LNCaP clone FGC (cell line): ENCODE measurements around the gene POGZ.
A peak's percentile ranks its signal among the peaks of the same experiment; 100 is the strongest.
"Not testable (repeated sequence)": the region's sequence is repeated elsewhere in the genome, so short reads cannot be mapped to it uniquely, and the experiment has no call there.

Experiments
- DNase-seq: peaks from one replicate; pipeline ENCODE4 v3.0.0-alpha.2; 2011; ENCODE audit warnings: low read depth
- H3K4me3 ChIP-seq: 2 replicates; pipeline ENCODE4 v1.5.1; 2011; ENCODE audit warnings: mild to moderate bottlenecking, low read depth, low read length, control low read depth
- CTCF ChIP-seq: IDR thresholded peaks from 2 replicates; pipeline ENCODE4 v1.5.1; 2012; ENCODE audit warnings: mild to moderate bottlenecking; ENCODE audit not compliant: control insufficient read depth, insufficient read depth; ENCODE audit errors: extremely low read depth

Gene POGZ

GRCh38 chr1:151443846-151444782 is 15.2 kb downstream of the POGZ start:
- peak; percentile 84 for TF ChIP-seq CTCF
- no peak overlapping the region for H3K4me3 ChIP-seq
- DNase-seq: peak; percentile 70

GRCh38 chr1:151437396-151437795 is 21.9 kb downstream of the POGZ start:
- not testable (repeated sequence) for H3K4me3 ChIP-seq, DNase-seq

- DNase-seq: no peak
- no peak for TF ChIP-seq CTCF
- H3K4me3 ChIP-seq: no peak overlapping the region
Observed at GRCh38 chr1:151436985-151437384, 22.3 kb downstream of the POGZ start.

GRCh38 chr1:151435174-151435573 is 24.1 kb downstream of the POGZ start:
- TF ChIP-seq CTCF: no peak

GRCh38 chr1:151433827-151434226 is 25.5 kb downstream of the POGZ start:
- not testable (repeated sequence) for H3K4me3 ChIP-seq, DNase-seq

More at GRCh38 chr1:151435174-151435573, 24.1 kb downstream of the POGZ start:
- no peak for DNase-seq
- H3K4me3 ChIP-seq: no peak overlapping the region

- no peak for DNase-seq
- TF ChIP-seq CTCF: no peak
- no peak overlapping the region for H3K4me3 ChIP-seq
Observed at GRCh38 chr1:151428068-151428467, 31.2 kb downstream of the POGZ start.

- no peak for TF ChIP-seq CTCF
- H3K4me3 ChIP-seq: no peak overlapping the region
- no peak for DNase-seq
Observed at GRCh38 chr1:151425103-151425502, 34.2 kb downstream of the POGZ start.

- no peak for DNase-seq
- H3K4me3 ChIP-seq: no peak overlapping the region
- TF ChIP-seq CTCF: no peak
Observed at GRCh38 chr1:151419819-151420218, 39.5 kb downstream of the POGZ start.
